NCI-H2171 (cell line): ENCODE data around the gene DCDC2C.
A peak's percentile ranks its signal among the peaks of the same experiment; 100 is the strongest.

Source experiments
- DNase-seq: peaks from one replicate; lab custom pipeline; 2025; lab: John Stamatoyannopoulos, UW

Gene DCDC2C

GRCh38 chr2:3709225-3709624 lies 5.8 kb downstream of the DCDC2C start:
- no peak for DNase-seq

GRCh38 chr2:3712424-3712823 lies 9.0 kb downstream of the DCDC2C start:
- DNase-seq = peak; percentile 6

GRCh38 chr2:3712831-3713503 lies 9.6 kb downstream of the DCDC2C start:
- DNase-seq = no peak

GRCh38 chr2:3718679-3719078 lies 15.3 kb downstream of the DCDC2C start:
- DNase-seq = no peak

DNA sequence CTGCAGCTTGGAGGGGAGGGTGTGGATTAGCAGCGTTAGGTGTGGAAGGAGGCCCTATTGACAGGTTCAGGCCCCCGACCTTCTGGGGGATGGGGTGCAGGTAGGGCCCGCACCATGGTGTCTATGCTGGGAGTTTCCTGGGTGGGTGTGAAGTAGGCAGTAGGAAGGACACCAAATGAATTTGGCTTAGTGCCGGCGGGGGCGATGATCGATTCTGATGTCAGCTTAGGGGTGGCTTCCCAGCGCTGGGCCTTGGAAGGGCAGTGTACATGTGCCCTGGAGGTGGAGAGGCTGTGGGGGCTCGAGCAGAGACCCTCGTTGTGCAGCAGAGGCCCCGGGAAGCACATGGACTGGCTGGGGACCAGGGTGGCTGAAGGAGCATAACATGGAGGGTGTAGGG lies 21.6 kb downstream of the DCDC2C start:
- DNase-seq = no peak

DNA sequence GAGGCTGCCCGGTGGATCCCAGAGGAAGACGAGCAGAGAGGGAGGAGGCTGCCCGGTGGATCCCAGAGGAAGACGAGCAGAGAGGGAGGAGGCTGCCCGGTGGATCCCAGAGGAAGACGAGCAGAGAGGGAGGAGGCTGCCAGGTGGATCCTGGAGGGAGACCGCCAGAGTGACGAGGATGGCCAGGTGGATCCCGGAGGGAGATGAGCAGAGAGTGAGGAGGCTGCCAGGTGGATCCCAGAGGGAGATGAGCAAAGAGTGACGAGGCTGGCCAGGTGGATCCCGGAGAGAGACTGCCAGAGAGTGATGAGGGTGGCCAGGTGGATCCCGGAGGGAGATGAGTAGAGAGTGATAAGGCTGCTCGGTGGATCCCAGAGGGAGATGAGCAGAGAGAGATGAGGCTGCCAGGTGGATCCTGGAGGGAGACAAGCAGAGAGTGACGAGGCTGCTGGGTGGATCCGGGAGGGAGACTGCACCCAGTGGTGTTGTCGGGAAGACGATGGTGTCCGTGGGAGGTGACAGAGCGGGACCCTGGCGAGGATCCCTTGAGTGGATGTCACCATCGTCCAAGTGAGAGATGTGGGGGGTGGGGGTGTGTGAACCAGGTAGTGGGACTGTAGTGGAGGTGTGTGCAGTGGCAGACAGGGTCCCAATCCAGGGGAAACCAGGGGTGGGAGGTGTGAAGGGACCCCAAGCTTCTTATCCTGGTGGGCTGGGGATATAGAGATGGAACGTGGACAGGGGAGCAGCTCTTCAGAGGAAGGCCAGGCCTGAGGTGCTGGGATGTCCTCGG lies 22.3 kb downstream of the DCDC2C start:
- DNase-seq = peak; percentile 15

GRCh38 chr2:3726511-3726910 lies 23.1 kb downstream of the DCDC2C start:
- no peak for DNase-seq

DNA sequence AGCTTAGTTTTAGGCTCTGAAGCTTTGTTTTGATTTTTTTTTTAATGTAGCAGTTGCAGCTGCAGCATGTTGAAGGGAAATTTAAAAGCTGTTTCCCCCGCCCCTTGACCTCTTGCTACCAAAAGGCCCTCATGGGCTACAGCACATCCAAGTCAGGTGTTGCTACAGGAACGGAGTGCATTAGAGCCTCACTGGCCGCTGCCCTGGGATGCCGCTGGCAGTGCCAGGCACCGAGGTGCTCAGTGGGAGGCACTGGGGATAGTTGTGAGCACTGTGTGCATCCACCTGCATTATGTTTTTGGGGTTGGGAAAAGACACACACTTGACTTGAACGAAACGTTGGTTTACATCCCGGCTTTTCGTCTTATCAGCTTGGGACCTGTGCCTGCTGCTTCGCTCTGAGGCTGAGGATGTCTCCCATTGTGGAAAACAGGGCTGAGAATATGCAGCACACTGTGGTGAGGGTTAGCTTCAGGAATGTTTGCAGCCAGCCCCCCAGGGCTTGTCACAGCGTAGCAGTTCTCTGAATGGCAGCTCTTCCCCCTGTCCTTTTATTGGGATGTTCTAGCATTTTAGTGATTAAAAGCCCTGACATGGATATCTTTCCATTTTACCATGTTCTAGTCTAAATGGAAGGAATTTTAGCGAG lies 24.1 kb downstream of the DCDC2C start:
- no peak for DNase-seq

DNA sequence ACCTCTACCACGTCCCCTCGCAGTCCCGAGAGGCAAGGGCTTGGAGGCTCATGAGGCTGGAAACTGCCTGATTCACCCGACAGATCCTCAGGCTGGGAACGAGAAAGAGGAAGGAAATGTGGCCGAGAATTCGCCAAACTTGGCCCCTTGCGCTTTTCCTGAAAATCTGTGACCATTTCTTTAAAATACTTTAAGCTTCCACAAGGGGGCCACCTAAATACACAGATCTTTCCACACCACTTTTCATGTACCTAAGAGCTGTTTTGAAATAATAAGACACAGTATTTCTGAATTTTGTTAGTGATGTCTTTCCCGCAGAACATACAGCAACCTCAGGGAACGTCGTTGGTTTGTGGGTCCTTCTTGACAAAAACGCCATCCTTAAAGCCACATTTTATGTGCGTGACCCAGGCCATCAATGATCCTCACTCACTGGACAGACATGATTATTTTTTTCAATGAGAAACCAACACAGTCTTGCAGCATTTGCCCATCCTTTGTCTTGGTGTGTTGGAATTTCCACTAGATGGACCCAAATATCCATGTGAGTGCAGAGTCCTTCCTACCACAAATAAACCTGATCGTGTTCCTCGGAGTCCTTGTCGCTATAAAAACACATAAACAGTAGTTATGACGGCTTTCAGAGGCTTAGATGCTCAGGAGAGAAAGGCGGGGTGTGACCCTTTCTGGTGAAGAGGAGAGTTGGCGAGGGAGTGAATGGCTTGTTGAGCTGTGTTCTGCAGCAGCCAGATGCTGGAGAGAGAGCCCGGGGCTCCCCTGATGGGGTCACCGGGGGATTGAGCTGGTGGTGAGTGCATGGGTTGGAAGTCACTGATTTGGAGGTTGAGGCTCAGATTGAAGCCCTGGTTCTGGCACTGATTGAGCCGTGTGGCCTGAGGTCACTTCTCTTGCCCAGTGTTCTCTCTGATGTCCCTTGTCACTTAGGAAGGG lies 25.0 kb downstream of the DCDC2C start:
- DNase-seq = peak; percentile 47

- no peak for DNase-seq
Observed at GRCh38 chr2:3729055-3729448, 25.7 kb downstream of the DCDC2C start.

DNA sequence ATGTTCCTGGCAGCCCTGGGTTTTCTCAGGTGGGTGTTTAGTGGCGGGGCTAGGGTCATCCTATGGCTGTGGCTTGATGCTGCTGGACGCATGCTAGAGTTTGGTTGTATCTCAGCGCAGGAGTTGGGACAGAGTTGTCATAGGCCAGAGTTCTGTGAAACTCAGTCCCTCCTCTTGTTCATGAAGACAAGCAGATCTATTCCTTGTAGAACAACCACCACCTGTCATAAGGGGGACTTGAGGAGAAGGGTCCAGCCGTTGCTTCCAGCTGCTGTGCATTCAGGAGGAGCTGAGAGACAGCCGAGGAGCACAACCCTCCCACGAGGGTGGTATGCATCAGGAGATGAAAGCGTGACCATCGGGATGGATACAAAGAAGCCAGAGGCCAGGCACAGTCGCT lies 26.4 kb downstream of the DCDC2C start:
- no peak for DNase-seq

DNA sequence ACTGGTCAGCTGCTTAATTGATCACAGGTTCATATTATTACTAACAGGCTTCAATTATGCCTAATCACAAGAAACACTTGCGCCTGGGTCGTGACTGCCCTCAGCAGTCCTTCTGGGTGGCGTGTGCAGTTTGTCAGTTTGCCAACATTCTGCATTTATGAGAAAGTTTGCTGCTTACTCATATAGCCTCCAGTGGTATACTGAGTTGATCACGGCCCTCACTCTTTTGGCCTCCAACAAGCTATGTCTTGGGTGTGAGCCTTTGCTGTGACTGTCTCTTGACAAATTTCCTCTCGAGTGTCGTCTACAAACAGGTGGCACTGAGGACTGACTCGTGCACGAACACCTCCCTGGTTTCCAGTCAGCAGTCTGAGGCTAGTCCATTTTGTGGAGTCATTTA lies 27.3 kb downstream of the DCDC2C start:
- DNase-seq = no peak

DNA sequence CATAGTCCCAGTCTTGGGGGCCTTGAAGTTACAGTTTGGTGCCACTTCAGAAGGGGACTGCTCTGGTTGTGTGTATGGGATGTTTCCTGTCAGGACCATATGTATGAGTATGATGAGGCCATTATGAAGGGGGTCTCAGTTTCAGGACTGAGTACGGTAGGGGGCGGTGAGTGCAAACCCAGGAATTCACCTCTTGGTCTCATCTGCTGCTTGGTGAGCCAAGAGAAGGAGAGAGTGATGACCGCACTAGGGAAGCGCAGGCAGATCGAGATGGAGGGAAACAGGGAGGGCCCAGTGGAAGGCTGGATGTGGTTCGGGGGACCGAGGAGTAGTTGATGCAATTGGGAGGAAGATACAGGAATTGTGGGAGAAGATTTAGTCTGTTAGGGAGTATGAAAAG lies 28.5 kb downstream of the DCDC2C start:
- no peak for DNase-seq

GRCh38 chr2:3736112-3736511 lies 32.7 kb downstream of the DCDC2C start:
- no peak for DNase-seq

- DNase-seq = no peak
Observed at GRCh38 chr2:3737128-3737527, 33.8 kb downstream of the DCDC2C start.

DNA sequence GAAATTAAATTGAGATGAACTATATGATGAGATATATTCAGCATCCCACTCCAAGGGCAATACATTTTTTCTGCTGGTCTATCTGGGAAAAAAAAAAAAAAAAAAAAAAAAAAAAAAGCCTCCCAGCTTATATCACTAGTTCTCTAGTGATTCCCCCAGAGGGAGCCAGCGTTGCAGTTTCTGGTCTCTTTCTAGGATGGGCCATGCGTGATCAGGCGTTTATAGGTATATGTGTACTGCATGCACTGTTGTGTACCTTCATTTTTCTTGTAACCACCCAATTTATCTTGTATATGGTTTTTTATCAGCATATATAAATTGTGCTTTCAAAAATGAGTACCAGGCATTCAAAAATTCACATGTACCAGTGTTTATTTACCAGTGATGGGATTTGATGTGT lies 35.1 kb downstream of the DCDC2C start:
- peak; percentile 72 for DNase-seq

- DNase-seq = no peak
Observed at GRCh38 chr2:3739313-3739712, 35.9 kb downstream of the DCDC2C start.

GRCh38 chr2:3741396-3741795 lies 38.0 kb downstream of the DCDC2C start:
- DNase-seq = no peak

DNA sequence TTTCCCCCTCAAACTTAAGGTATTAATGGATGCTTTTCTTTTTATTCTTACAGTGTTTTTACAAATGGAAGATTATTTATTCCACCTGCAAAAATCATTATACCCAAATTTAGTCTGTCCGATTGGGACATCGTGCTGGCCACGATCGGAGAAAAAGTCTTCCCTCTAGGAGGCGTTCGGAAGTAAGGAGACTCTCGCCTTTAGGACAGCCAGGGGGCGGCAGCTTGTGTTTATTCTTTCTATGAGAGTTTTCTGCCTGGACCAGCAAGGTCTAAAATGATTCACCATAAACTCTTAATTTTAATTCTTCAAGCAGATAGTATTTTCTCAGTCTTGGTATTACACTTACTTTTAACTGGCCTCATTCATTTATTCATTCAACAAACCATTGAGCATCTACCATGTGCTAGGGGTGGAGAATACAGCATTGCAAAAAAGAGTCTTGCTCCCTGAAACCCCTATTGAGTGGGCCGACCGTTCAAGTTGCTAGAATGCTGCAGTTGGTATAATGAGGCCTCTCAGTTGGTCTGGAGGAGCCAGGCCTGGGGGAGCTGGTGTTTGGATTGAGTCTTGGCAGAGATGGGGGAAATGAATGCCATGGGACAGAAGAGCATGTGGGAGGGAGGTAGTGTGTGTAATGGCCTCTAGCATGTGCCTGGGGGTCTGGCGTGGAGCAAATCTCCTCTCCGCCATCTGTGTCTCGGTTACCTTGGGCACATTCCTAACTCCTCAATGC lies 38.7 kb downstream of the DCDC2C start:
- DNase-seq = no peak

DNA sequence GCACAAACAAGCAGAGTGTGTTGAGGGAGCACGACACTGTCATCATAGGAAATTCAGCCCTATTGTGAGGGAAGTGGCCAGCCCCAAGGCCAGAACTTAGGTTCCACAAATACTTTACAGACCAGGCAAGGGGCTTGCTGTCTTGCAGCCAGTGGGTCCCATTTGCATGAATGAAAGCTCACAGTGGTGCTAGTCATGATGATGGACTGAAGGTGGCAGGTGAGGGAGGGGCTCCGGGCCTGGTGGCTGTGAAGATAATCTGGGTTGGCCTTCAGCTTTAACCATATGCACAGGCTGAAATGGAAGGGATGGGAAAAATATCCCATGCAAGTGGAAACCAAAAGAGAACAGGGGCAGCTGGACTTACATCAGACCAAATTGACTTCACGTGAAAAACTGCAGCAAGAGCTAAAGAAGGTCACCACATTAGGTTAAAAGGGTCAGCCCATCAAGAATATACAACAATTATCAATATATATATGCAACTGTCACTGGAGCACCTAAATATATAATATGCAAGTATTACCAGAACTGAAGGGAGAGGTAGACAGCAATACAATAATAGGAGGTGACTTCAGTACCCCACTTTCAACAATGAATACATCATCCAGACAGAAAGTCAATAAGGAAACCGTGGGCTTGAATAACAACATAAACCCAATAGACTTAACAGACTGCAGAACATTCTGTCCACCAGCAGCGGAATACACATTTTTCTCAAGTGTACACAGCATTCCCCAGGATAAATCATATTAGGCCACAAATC lies 39.6 kb downstream of the DCDC2C start:
- DNase-seq = no peak
